ENCODE results near the gene PTCD1.

- TF ChIP-seq CTCF (IDR thresholded peaks at IDR 0.05) (no peak), EP300 (IDR thresholded peaks at IDR 0.05) (no peak)
Observed at GRCh38 chr7:99422186-99422585, 16.4 kb downstream of the PTCD1 start.

Measured in ovary (tissue), 3 donors.